K562 (cell line): ENCODE measurements around the gene RBMS3. TPM values are rescaled to one million over a fixed set of nuclear protein-coding genes. Genes with fewer than 3 reads are reported as not detected.

Experiments used
- ATAC-seq: fragments of 200-7000 bp; cut with Tn5 transposase; 3 replicates; pipeline ENCODE4 v1.9.1; 2020; ENCODE audit warnings: moderate library complexity
- BruUV-seq: library from RNA; stranded (reverse); fragments of 400-500 nt; replicated peaks from 2 replicates; lab custom pipeline; 2021; lab: Mats Ljungman, UMichigan
- CTCF ChIA-PET: fragments of 300-600 bp; formaldehyde crosslinking; extraction: SDS; loops from one replicate; lab custom pipeline; 2021; ENCODE audit warnings: low intra/inter-chr PET ratio; lab: Yijun Ruan, JAX
- POLR2A ChIA-PET: fragments of 300-600, 350-650 bp; sonication (Branson Sonifier 250); formaldehyde crosslinking; extraction: SDS; loops from one replicate; lab custom pipeline; 2021; ENCODE audit warnings: antibody characterized with exemption, inconsistent platforms; lab: Yijun Ruan, JAX
- DNase-seq, 4 experiments: peaks; one replicate each; pipeline versions ENCODE4 v3.0.0 to v3.0.0-alpha.2; 2011 to 2018; ENCODE audit warnings: low spot score in 3 of 4, mixed read lengths in 3 of 4; ENCODE audit errors: extremely low read depth in 1 of 4
- FAIRE-seq: peaks from 2 replicates; lab custom pipeline; 2011; peaks lifted over from hg19 to GRCh38; lab: Jason Lieb, UNC
- H2AFZ ChIP-seq: 2 replicates; pipeline ENCODE4 v1.6.0; 2011; ENCODE audit warnings: low read depth, low read length, control low read depth, inconsistent platforms
- H3K27ac ChIP-seq: fragments of 200-600 bp; 3 replicates; pipeline ENCODE4 v1.8.0; 2011; ENCODE audit warnings: low read depth, mild to moderate bottlenecking, control low read depth, inconsistent platforms, low read length, moderate library complexity, mixed read lengths; ENCODE audit errors: extremely low read depth
- H3K27me3 ChIP-seq, 2 experiments: fragments of 300-600 bp in 1 of 2; 2 replicates in 1 of 2; 3 replicates in 1 of 2; pipeline versions ENCODE4 v1.6.0 to v1.8.0; 2011; ENCODE audit warnings: inconsistent platforms in 2 of 2, low read length in 2 of 2, mild to moderate bottlenecking in 1 of 2, mixed read lengths in 1 of 2, moderate library complexity in 1 of 2; ENCODE audit not compliant: control insufficient read depth in 2 of 2, insufficient read depth in 2 of 2
- H3K36me3 ChIP-seq: fragments of 300-600 bp; 3 replicates; pipeline ENCODE4 v1.8.0; 2011; ENCODE audit warnings: mild to moderate bottlenecking, low read length, inconsistent platforms; ENCODE audit not compliant: control insufficient read depth, insufficient read depth
- H3K4me1 ChIP-seq, 2 experiments: fragments of 200-600 bp in 1 of 2; replicated peaks in 1 of 2; 2 replicates in 1 of 2; 3 replicates in 1 of 2; pipeline versions ENCODE4 v1.5.1 to v1.8.0; 2011; ENCODE audit warnings: inconsistent platforms in 2 of 2, low read length in 2 of 2, mild to moderate bottlenecking in 1 of 2, mixed read lengths in 1 of 2, moderate library complexity in 1 of 2; ENCODE audit not compliant: control insufficient read depth in 2 of 2, insufficient read depth in 2 of 2
- H3K4me2 ChIP-seq: 2 replicates; pipeline ENCODE4 v1.6.1; 2011; ENCODE audit warnings: low read length, control low read depth, inconsistent platforms, mixed read lengths; ENCODE audit not compliant: insufficient read depth
- H3K4me3 ChIP-seq: fragments of 200-600 bp; sonication (generic), shearing (Covaris generic); 2 replicates; pipeline ENCODE4 v1.5.1; 2016; ENCODE audit warnings: control low read depth, inconsistent platforms
- H3K79me2 ChIP-seq: fragments of 200-600 bp; 3 replicates; pipeline ENCODE4 v1.8.0; 2011; ENCODE audit warnings: low read length, inconsistent platforms; ENCODE audit not compliant: control insufficient read depth, insufficient read depth
- H3K9ac ChIP-seq, 2 experiments: 2 replicates each; pipeline versions ENCODE4 v1.6.0 to v1.6.1; 2011; ENCODE audit warnings: low read depth in 2 of 2, low read length in 2 of 2, control low read depth in 1 of 2, inconsistent platforms in 1 of 2, mild to moderate bottlenecking in 1 of 2, mixed read lengths in 1 of 2; ENCODE audit not compliant: insufficient read depth in 1 of 2
- H3K9me1 ChIP-seq: one replicate; pipeline ENCODE4 v1.6.0; 2011; ENCODE audit warnings: inconsistent platforms, mild to moderate bottlenecking, low read length, moderate library complexity; ENCODE audit not compliant: control insufficient read depth, insufficient read depth
- H3K9me3 ChIP-seq: replicated peaks from 2 replicates; pipeline ENCODE4 v1.5.1; 2011; ENCODE audit warnings: low read depth, low read length, inconsistent platforms; ENCODE audit not compliant: control insufficient read depth, insufficient read depth
- H4K20me1 ChIP-seq: replicated peaks from 2 replicates; pipeline ENCODE4 v1.6.1; 2011; ENCODE audit warnings: low read length, inconsistent platforms, mixed read lengths; ENCODE audit not compliant: control insufficient read depth, insufficient read depth
- GABPB2 ChIP-seq: fragments of 250-450 bp; sonication (Bioruptor Pico); conservative IDR thresholded peaks from 2 replicates; pipeline ENCODE4 v1.5.1; 2021; ENCODE audit warnings: mild to moderate bottlenecking
- HDAC6 ChIP-seq: IDR thresholded peaks from 2 replicates; pipeline ENCODE4 v1.6.1; 2012; ENCODE audit warnings: low read depth, mild to moderate bottlenecking, control low read depth, inconsistent platforms, low read length, moderate library complexity
- MGA ChIP-seq: fragments of 450-650 bp; IDR thresholded peaks from 2 replicates; pipeline ENCODE4 v1.6.1; 2016; ENCODE audit warnings: mild to moderate bottlenecking, moderate library complexity
- SAFB2 ChIP-seq: fragments of 200-400 bp; formaldehyde crosslinking; IDR thresholded peaks from 2 replicates; pipeline ENCODE4 v1.6.1; 2018; ENCODE audit warnings: borderline replicate concordance, low read length, low read depth, moderate library complexity; ENCODE audit not compliant: severe bottlenecking
- SMARCA4 ChIP-seq: fragments of 450-650 bp; IDR thresholded peaks from 2 replicates; pipeline ENCODE4 v1.6.1; 2016
- ZBTB1 ChIP-seq: sonication (generic); formaldehyde crosslinking; IDR thresholded peaks from 2 replicates; pipeline ENCODE4 v1.8.1; 2023; ENCODE audit warnings: missing genetic modification reagents, low read depth, mild to moderate bottlenecking, borderline replicate concordance
- ZNF175 ChIP-seq: fragments of 200-800 bp; sonication (Bioruptor generic); IDR thresholded peaks from 2 replicates; pipeline ENCODE4 v1.6.1; 2016; ENCODE audit warnings: low read depth, mild to moderate bottlenecking, missing genetic modification characterization, missing compliant biosample characterization
- ZNF197 ChIP-seq: fragments of 200-800 bp; sonication (Bioruptor generic); IDR thresholded peaks from 2 replicates; pipeline ENCODE4 v1.6.1; 2016; ENCODE audit warnings: low read depth, missing genetic modification characterization, missing compliant biosample characterization
- ZSCAN29 ChIP-seq: fragments of 450-650 bp; IDR thresholded peaks from 2 replicates; pipeline ENCODE4 v1.6.1; 2017
- WGBS: fragments of 100-300 bp; shearing (Covaris generic); methylation state at CpG from one replicate; pipeline ENCODE4 v1.1.6; 2016; ENCODE audit warnings: low coverage, mixed read lengths; ENCODE audit not compliant: insufficient coverage; ENCODE audit errors: missing lambda C conversion rate; 5-methylcytosine and 5-hydroxymethylcytosine counted together
- in situ Hi-C: fragments of 300-500 bp; cut with MboI; formaldehyde crosslinking; loops from 4 replicates; pipeline ENCODE4 v1.15.0; 2018; ENCODE audit warnings: inconsistent platforms, mixed read lengths
- intact Hi-C: fragments of 100-400 bp; cut with micrococcal nuclease; formaldehyde crosslinking; loops from 2 replicates; pipeline ENCODE4 v1.14.2; 2022
- polyA plus RNA-seq, 8 experiments: library from polyadenylated mRNA; depleted of rRNA in 4 of 8; stranded (reverse) in 5 of 8; unstranded in 3 of 8; fragments of >200 nt; fragmentation: Nextera tagmentation in 2 of 8; fragmentation: Illumina TruSeq in 1 of 8; extraction: Ambion mirVana in 2 of 8; extraction: Trizol in 1 of 8; gene quantifications; 2 replicates each; pipeline versions ENCODE4 v1.2.1 to v1.2.3, GENCODE V29; 2011 to 2014; ENCODE audit warnings: inconsistent platforms in 1 of 8, missing spikeins in 1 of 8
- total RNA-seq, 7 experiments: library from RNA; depleted of rRNA in 6 of 7; stranded (reverse); fragments of >200 nt in 6 of 7; fragmentation: Illumina TruSeq in 2 of 7; extraction: Trizol in 2 of 7; gene quantifications; 2 replicates each; pipeline versions ENCODE4 v1.2.1 to v1.2.3, GENCODE V29; 2011 to 2021; ENCODE audit warnings: low replicate concordance in 1 of 7
- TF ChIP-seq, protein P1 (sequence below): fragments of 450-650 bp; IDR thresholded peaks from 2 replicates; pipeline ENCODE4 v1.6.1; 2016; ENCODE audit warnings: mild to moderate bottlenecking

Gene RBMS3
- total and polyA plus RNA-seq, 9 of the 15 experiments (the other 6 are each of a cell fraction or from before 2014, with no cell fraction given) = 0.20 TPM; not detected in 8

DNA sequence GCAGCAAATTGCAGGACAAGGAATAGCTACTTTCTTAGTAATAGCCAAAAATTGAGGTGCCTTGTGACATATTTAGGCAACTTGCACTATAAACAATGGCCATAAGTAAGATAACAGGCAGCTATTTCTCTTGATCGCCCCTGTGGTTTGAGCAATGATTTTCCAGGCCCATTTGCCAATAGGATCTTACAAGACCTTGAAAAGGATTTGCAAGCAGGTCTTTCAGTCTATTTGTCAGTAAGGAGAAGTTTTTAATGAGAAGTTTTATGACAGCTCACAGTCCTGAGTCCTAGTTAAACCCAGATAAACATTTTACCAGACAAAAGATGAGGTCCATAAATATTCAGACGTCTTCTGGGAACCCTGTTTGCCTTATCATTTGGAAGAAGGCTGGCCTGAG, 645.5 kb downstream of the RBMS3 start:
- FAIRE-seq (no peak), ATAC-seq (no peak), DNase-seq (no peak)
- Histone ChIP-seq H3K27ac (no peak overlapping the region), H3K9me3 (no peaks in the 10 kb centered on the region), H3K36me3 (no peaks in the 10 kb centered on the region), H3K4me1 (no peaks in the 10 kb centered on the region), H4K20me1 (no peaks in the 10 kb centered on the region), H3K27me3 (no peaks in the 10 kb centered on the region), H3K9me1 (no peaks in the 10 kb centered on the region), H3K4me3 (no peak overlapping the region), H3K79me2 (no peaks in the 10 kb centered on the region), H2AFZ (no peak overlapping the region), H3K9ac (no peak overlapping the region), H3K4me2 (no peak overlapping the region)
- CTCF ChIA-PET = no interaction called here
- intact Hi-C loops (no loop called here), in situ Hi-C loops (no loop called here)
- POLR2A ChIA-PET = no interaction called here
- WGBS = 0% methylated on average over 2 of the region's 2 CpGs
- BruUV-seq = no TSS peak
- TF ChIP-seq ZSCAN29 (no peak), SMARCA4 (no peak), MGA (no peak), GABPB2 (CRISPR knock-in tag) (no peak), SAFB2 (no peak), ZBTB1 (CRISPR knock-in tag) (no peak), ZNF175 (CRISPR knock-in tag) (no peak), HDAC6 (no peak), ZNF197 (CRISPR knock-in tag) (no peak)
- TF ChIP-seq, protein P1, sequence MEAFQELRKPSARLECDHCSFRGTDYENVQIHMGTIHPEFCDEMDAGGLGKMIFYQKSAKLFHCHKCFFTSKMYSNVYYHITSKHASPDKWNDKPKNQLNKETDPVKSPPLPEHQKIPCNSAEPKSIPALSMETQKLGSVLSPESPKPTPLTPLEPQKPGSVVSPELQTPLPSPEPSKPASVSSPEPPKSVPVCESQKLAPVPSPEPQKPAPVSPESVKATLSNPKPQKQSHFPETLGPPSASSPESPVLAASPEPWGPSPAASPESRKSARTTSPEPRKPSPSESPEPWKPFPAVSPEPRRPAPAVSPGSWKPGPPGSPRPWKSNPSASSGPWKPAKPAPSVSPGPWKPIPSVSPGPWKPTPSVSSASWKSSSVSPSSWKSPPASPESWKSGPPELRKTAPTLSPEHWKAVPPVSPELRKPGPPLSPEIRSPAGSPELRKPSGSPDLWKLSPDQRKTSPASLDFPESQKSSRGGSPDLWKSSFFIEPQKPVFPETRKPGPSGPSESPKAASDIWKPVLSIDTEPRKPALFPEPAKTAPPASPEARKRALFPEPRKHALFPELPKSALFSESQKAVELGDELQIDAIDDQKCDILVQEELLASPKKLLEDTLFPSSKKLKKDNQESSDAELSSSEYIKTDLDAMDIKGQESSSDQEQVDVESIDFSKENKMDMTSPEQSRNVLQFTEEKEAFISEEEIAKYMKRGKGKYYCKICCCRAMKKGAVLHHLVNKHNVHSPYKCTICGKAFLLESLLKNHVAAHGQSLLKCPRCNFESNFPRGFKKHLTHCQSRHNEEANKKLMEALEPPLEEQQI = no peak
